CD4-positive, alpha-beta T cell (primary cell): ENCODE results near the gene CDC42BPA. TPM values are rescaled to one million over a fixed set of nuclear protein-coding genes. Genes with fewer than 3 reads are reported as not detected.
A peak's percentile ranks its signal among the peaks of the same experiment; 100 is the strongest.

Experiments
- ATAC-seq: fragments of 200-7000 bp; cut with Tn5 transposase; one replicate; pipeline ENCODE4 v1.10.0; 2022; ENCODE audit warnings: mild to moderate bottlenecking; ENCODE audit not compliant: poor library complexity
- CTCF ChIA-PET: fragments of 350-600 bp; sonication (Branson Sonifier 250); formaldehyde crosslinking; loops from one replicate; lab custom pipeline; 2021; ENCODE audit warnings: antibody characterized with exemption, inconsistent platforms; lab: Charles Lee
- POLR2A ChIA-PET: fragments of 350-600 bp; sonication (Branson Sonifier 250); formaldehyde crosslinking; loops from one replicate; lab custom pipeline; 2021; ENCODE audit warnings: antibody characterized with exemption, inconsistent platforms; lab: Charles Lee
- DNase-seq, 14 experiments: peaks; one replicate each; pipeline ENCODE4 v3.0.0-alpha.2; 2013 to 2020; ENCODE audit warnings: mixed read lengths in 2 of 14
- H3K27ac ChIP-seq, 2 donors: one replicate each; pipeline versions ENCODE4 v1.5.1 to v1.7.0; 2013; ENCODE audit warnings: low read length in 2 of 2, low read depth in 1 of 2, mild to moderate bottlenecking in 1 of 2
- H3K27me3 ChIP-seq, 2 experiments: 1 replicate in 1 of 2; 2 replicates in 1 of 2; pipeline versions ENCODE4 v1.6.1 to v1.7.0; 2013; ENCODE audit warnings: low read length in 2 of 2, control low read depth in 1 of 2, mild to moderate bottlenecking in 1 of 2, moderate library complexity in 1 of 2; ENCODE audit not compliant: insufficient read depth in 2 of 2, control insufficient read depth in 1 of 2
- H3K36me3 ChIP-seq: one replicate; pipeline ENCODE4 v1.6.1; 2013; ENCODE audit warnings: low read length, control low read depth; ENCODE audit not compliant: insufficient read depth
- H3K4me1 ChIP-seq: one replicate; pipeline ENCODE4 v1.6.1; 2013; ENCODE audit warnings: low read length, control low read depth; ENCODE audit not compliant: insufficient read depth
- H3K4me3 ChIP-seq: one replicate; pipeline ENCODE4 v1.5.1; 2013; ENCODE audit warnings: mild to moderate bottlenecking, low read length, moderate library complexity
- H3K9me3 ChIP-seq, 2 experiments: 1 replicate in 1 of 2; 2 replicates in 1 of 2; pipeline versions ENCODE4 v1.6.1 to v1.7.0; 2013; ENCODE audit warnings: low read length in 2 of 2, mild to moderate bottlenecking in 2 of 2, control low read depth in 1 of 2, moderate library complexity in 1 of 2; ENCODE audit not compliant: control insufficient read depth in 1 of 2, insufficient read depth in 1 of 2
- H3K27ac Mint-ChIP-seq: one replicate; pipeline ENCODE4 v1.8.0; 2020; ENCODE audit warnings: mixed read lengths
- H3K27me3 Mint-ChIP-seq: one replicate; pipeline ENCODE4 v1.8.0; 2021; ENCODE audit warnings: mixed read lengths
- H3K36me3 Mint-ChIP-seq: one replicate; pipeline ENCODE4 v1.8.0; 2021; ENCODE audit warnings: low read depth, mixed read lengths
- H3K4me1 Mint-ChIP-seq: one replicate; pipeline ENCODE4 v1.8.0; 2021; ENCODE audit warnings: low read depth, mixed read lengths
- H3K4me3 Mint-ChIP-seq: one replicate; pipeline ENCODE4 v1.8.0; 2020; ENCODE audit warnings: mild to moderate bottlenecking, mixed read lengths
- H3K9me3 Mint-ChIP-seq: one replicate; pipeline ENCODE4 v1.8.0; 2020; ENCODE audit warnings: mixed read lengths
- intact Hi-C, 2 experiments: fragments of 100-400 bp; cut with DNase I in 1 of 2; cut with micrococcal nuclease in 1 of 2; formaldehyde crosslinking; loops; one replicate each; pipeline versions ENCODE4 v1.15.1 to v1.9.0; 2023 to 2025; cut with DNase I, micrococcal nuclease
- total RNA-seq, 174 experiments: library from RNA in 2 of 174; stranded (reverse) in 2 of 174; gene quantifications; one replicate each; pipeline ENCODE4 v1.2.3 and lab custom pipeline; 2021 to 2026
- TF ChIP-seq, protein P1 (sequence below): fragments of 200-600 bp; IDR thresholded peaks from one replicate; pipeline ENCODE4 v1.8.0; 2022; ENCODE audit warnings: antibody characterized with exemption, mild to moderate bottlenecking

The CDC42BPA gene
- total RNA-seq, 2 experiments from 2014 or later, result 2.2 to 3.0 TPM

DNA sequence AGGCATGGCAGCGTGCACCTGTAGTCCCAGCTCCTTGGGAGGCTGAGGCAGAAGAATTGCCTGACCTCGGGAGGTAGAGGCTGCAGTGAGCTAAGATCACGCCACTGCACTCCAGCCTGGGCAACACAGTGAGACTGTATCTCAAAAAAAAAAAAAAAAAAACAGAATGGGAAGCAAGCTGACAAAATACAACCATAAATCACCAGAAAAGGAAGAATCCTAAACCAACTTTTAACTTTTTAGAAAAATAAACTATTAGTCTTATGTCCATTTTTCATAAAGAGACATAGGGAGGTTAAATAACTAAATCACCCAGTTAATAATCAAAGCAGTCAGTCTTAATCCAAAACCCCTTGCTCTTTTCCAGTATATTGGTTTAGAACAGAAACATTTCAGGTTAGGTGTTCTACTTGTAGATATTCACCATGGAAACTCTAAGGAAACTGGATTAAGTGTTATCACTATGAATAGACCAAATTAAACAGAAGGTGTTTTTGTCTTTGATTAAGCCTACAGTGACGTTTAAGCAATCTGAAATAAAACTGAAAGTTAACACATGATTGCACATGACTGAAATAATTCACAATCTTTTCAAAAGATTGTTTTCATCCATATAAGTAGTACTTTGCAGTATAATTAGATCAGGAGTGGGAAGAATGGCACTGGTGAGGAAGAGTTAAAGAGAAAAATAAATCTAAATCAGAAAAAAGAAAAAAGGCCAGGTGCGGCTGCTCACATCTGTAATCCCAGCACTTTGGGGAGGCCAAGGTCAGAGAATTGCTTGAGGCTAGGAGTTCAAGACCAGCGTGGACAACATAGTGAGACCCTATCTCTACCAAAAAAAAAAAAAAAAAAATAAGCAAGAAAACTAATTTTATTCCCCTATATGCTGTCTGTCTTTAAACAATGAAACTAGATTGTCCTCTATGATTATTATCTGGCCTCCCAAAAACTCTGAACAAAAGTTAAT lies 9.6 kb downstream of the CDC42BPA start:
- H3K9me3 ChIP-seq, result no peaks in the 10 kb centered on the region
- H3K4me1 Mint-ChIP-seq, result peaks cover 11% of the 10 kb centered on the region
- no peaks in the 10 kb centered on the region for H3K4me1 ChIP-seq
- H3K9me3 Mint-ChIP-seq, result no peaks in the 10 kb centered on the region
- no peaks in the 10 kb centered on the region for H3K36me3 ChIP-seq
- H3K36me3 Mint-ChIP-seq, result no peaks in the 10 kb centered on the region
- TF ChIP-seq, protein P1, sequence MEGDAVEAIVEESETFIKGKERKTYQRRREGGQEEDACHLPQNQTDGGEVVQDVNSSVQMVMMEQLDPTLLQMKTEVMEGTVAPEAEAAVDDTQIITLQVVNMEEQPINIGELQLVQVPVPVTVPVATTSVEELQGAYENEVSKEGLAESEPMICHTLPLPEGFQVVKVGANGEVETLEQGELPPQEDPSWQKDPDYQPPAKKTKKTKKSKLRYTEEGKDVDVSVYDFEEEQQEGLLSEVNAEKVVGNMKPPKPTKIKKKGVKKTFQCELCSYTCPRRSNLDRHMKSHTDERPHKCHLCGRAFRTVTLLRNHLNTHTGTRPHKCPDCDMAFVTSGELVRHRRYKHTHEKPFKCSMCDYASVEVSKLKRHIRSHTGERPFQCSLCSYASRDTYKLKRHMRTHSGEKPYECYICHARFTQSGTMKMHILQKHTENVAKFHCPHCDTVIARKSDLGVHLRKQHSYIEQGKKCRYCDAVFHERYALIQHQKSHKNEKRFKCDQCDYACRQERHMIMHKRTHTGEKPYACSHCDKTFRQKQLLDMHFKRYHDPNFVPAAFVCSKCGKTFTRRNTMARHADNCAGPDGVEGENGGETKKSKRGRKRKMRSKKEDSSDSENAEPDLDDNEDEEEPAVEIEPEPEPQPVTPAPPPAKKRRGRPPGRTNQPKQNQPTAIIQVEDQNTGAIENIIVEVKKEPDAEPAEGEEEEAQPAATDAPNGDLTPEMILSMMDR, result no peak
- H3K27me3 ChIP-seq, result peaks cover 5 to 12% of the 10 kb centered on the region in 2 experiments
- no peak for DNase-seq
- CTCF ChIA-PET, result no interaction called here
- POLR2A ChIA-PET, result no interaction called here
- no peak overlapping the region for H3K27ac ChIP-seq
- peaks cover 21% of the 10 kb centered on the region for H3K27me3 Mint-ChIP-seq
- no peak for ATAC-seq
- intact Hi-C loops, result no loop called here
- no peak overlapping the region for H3K4me3 Mint-ChIP-seq
- H3K27ac Mint-ChIP-seq, result no peak overlapping the region
- H3K4me3 ChIP-seq, result no peak overlapping the region

DNA sequence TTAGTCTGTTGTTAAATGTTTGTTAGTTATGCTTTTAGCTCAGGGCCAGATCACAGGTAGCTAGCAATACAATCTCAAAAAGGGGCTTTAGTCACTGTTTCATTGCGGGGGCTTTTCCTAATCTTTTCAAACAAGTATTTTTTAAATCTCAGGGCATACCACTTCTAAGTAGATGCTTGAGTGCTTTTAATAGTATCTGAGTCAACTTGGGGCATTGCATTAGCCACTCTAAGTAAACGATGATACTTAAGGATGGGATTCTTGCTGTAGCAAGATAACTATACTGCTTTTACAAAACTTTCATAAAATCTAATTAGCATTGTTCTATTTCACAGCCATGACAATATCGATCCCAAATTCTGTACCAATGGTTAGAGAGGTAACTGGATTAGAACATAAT lies 11.6 kb downstream of the CDC42BPA start:
- TF ChIP-seq, protein P1, result no peak

DNA sequence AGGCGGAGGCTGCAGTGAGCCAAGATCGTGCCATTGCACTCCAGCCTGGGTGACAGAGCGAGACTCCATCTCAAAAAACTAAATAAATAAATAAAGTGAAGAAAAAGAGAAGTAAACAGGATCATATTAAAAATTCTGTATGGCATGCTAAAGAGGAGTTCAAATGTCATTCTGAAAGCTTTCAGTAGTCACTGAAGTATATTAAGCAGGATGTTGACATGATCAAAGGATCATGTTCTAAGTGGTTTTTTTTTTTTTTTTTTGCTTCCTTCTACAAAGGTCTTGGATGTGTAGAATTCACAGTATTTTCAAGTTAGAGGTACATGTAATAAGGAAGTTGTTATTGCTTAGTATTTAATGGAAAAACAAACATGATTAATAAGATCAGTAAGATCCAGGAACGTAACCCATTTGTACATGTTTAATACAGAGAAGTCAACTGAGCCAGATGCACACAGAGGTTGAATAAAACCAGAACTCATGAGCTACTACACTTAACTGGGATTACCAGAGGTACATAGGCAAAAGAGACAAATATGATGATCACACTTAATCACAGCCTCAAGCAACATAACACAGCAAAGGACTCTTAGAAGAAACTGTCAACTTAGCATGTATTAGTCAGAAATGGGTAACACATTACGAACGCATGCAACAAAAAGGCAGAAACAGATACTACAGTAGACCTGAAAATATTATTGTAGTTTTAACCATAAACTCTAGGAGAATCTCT lies 12.2 kb downstream of the CDC42BPA start:
- DNase-seq, result no peak

More for the DNA sequence above, 11.6 kb downstream of the CDC42BPA start:
- intact Hi-C loops, result no loop called here
- Mint-ChIP-seq H3K27ac (no peak overlapping the region), H3K4me3 (no peak overlapping the region), H3K4me1 (peaks cover 11% of the 10 kb centered on the region), H3K36me3 (no peaks in the 10 kb centered on the region), H3K9me3 (no peaks in the 10 kb centered on the region), H3K27me3 (peaks cover 14% of the 10 kb centered on the region)
- Histone ChIP-seq H3K36me3 (no peaks in the 10 kb centered on the region), H3K4me1 (no peaks in the 10 kb centered on the region), H3K27ac (no peak overlapping the region), H3K4me3 (no peak overlapping the region), H3K9me3 (no peaks in the 10 kb centered on the region), H3K27me3 (peaks cover 0 to 13% of the 10 kb centered on the region in 2 experiments)
- ATAC-seq, result no peak
- ChIA-PET CTCF (no interaction called here), POLR2A (interaction anchor here (0.8 to 1.7 kb wide), 2 partner anchors 11 to 12 kb away, joined by 3 to 8 read pairs; no protein-coding TSS in a partner anchor)
- no peak for DNase-seq

More for the DNA sequence above, 12.2 kb downstream of the CDC42BPA start:
- no peak overlapping the region for H3K4me3 Mint-ChIP-seq
- no peak overlapping the region for H3K4me3 ChIP-seq
- ATAC-seq, result peak; percentile 46
- H3K9me3 ChIP-seq, result no peaks in the 10 kb centered on the region
- H3K27me3 ChIP-seq, result peaks cover 0 to 9% of the 10 kb centered on the region in 2 experiments
- H3K9me3 Mint-ChIP-seq, result no peaks in the 10 kb centered on the region
- peaks cover 14% of the 10 kb centered on the region for H3K27me3 Mint-ChIP-seq
- CTCF ChIA-PET, result no interaction called here
- no peaks in the 10 kb centered on the region for H3K4me1 ChIP-seq
- no peak overlapping the region for H3K27ac ChIP-seq
- H3K4me1 Mint-ChIP-seq, result peaks cover 11% of the 10 kb centered on the region
- POLR2A ChIA-PET, result interaction anchor here (0.8 to 1.7 kb wide), 2 partner anchors 12 to 13 kb away, joined by 3 to 8 read pairs; no protein-coding TSS in a partner anchor
- TF ChIP-seq, protein P1, result no peak
- no peak overlapping the region for H3K27ac Mint-ChIP-seq
- intact Hi-C loops, result no loop called here
- H3K36me3 Mint-ChIP-seq, result no peaks in the 10 kb centered on the region
- no peaks in the 10 kb centered on the region for H3K36me3 ChIP-seq
